GM21381 (cell line): Measurements from ENCODE around the gene ST6GALNAC3.
A peak's percentile ranks its signal among the peaks of the same experiment; 100 is the strongest.
"Not testable (repeated sequence)": the region's sequence is repeated elsewhere in the genome, so short reads cannot be mapped to it uniquely, and the experiment has no call there.

Experiments used
- ATAC-seq: cut with Tn5 transposase; IDR thresholded peaks from one replicate; pipeline ENCODE4 v1.9.1; 2021; ENCODE audit warnings: mild to moderate bottlenecking, moderate library complexity; ENCODE audit not compliant: unreplicated experiment

ST6GALNAC3 gene

GRCh38 chr1:76074321-76075187 is at the start of gene ST6GALNAC3:
Gene ST6GALNAC3, plus strand, starts transcription at chr1:76074746.
- ATAC-seq, result peak; percentile 92

- no peak for ATAC-seq
Observed at GRCh38 chr1:76027341-76027740, 47.2 kb upstream of the ST6GALNAC3 start.

GRCh38 chr1:76029331-76029730 is 45.2 kb upstream of the ST6GALNAC3 start:
- no peak for ATAC-seq

- no peak for ATAC-seq
Observed at GRCh38 chr1:76031496-76031895, 43.0 kb upstream of the ST6GALNAC3 start.

- ATAC-seq, result no peak
Observed at GRCh38 chr1:76033800-76034475, 40.6 kb upstream of the ST6GALNAC3 start.

- no peak for ATAC-seq
Observed at GRCh38 chr1:76035053-76035452, 39.5 kb upstream of the ST6GALNAC3 start.

GRCh38 chr1:76037324-76037723 is 37.2 kb upstream of the ST6GALNAC3 start:
- no peak for ATAC-seq

GRCh38 chr1:76038287-76039004 is 36.1 kb upstream of the ST6GALNAC3 start:
- ATAC-seq, result no peak

GRCh38 chr1:76046149-76046548 is 28.4 kb upstream of the ST6GALNAC3 start:
- no peak for ATAC-seq

GRCh38 chr1:76048219-76048618 is 26.3 kb upstream of the ST6GALNAC3 start:
- no peak for ATAC-seq

GRCh38 chr1:76048926-76049325 is 25.6 kb upstream of the ST6GALNAC3 start:
- ATAC-seq, result no peak

- no peak for ATAC-seq
Observed at GRCh38 chr1:76049498-76049897, 25.0 kb upstream of the ST6GALNAC3 start.

- ATAC-seq, result not testable (repeated sequence)
Observed at GRCh38 chr1:76050073-76050472, 24.5 kb upstream of the ST6GALNAC3 start.

- ATAC-seq, result no peak
Observed at GRCh38 chr1:76053021-76053420, 21.5 kb upstream of the ST6GALNAC3 start.

GRCh38 chr1:76054359-76054758 is 20.2 kb upstream of the ST6GALNAC3 start:
- ATAC-seq, result no peak

- ATAC-seq, result no peak
Observed at GRCh38 chr1:76055987-76056386, 18.6 kb upstream of the ST6GALNAC3 start.

GRCh38 chr1:76059451-76059850 is 15.1 kb upstream of the ST6GALNAC3 start:
- no peak for ATAC-seq

- ATAC-seq, result no peak
Observed at GRCh38 chr1:76065270-76065669, 9.3 kb upstream of the ST6GALNAC3 start.

- no peak for ATAC-seq
Observed at GRCh38 chr1:76066394-76066793, 8.2 kb upstream of the ST6GALNAC3 start.

- no peak for ATAC-seq
Observed at GRCh38 chr1:76068542-76068941, 6.0 kb upstream of the ST6GALNAC3 start.

GRCh38 chr1:76068953-76069561 is 5.5 kb upstream of the ST6GALNAC3 start:
- no peak for ATAC-seq
